Suprapubic skin (tissue), 4 donors: ENCODE data around the gene ZFP64.

Experiments used
- POLR2A ChIP-seq, 2 donors: fragments of 450-650 bp; IDR thresholded peaks; one replicate each; pipeline ENCODE4 v1.6.1; 2017; ENCODE audit warnings: antibody characterized with exemption in 2 of 2, mild to moderate bottlenecking in 2 of 2, moderate library complexity in 2 of 2
- POLR2AphosphoS5 ChIP-seq, 3 donors: sonication (generic); formaldehyde crosslinking; IDR thresholded peaks; one replicate each; pipeline ENCODE4 v1.6.1; 2017; ENCODE audit warnings: antibody characterized with exemption in 3 of 3
- TF ChIP-seq, protein P1 (sequence below), 2 donors: fragments of 200-600 bp in 1 of 2; fragments of 450-650 bp in 1 of 2; sonication (generic) in 1 of 2; IDR thresholded peaks; one replicate each; pipeline ENCODE4 v1.5.1; 2016 to 2019; ENCODE audit warnings: antibody characterized with exemption in 2 of 2, mild to moderate bottlenecking in 1 of 2, moderate library complexity in 1 of 2

DNA sequence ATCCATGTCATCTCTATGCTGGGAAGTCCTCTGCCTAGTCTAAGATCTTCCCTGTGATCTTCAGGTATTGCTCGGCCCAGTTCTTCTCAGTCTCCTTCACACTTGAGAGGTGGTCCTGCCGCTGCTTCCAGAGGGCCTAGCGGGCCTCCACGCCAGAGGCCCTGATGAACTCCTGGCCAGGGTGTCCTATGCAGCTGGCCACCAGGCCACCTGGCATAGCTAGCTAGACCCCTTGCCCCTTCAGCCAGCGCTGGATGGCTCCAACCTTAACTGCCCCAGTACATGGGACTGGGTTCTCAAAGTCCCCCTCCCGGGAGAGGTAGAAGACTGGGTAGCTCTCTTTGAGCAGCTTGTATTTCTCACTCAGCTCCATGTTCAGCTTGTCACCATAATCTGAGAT, 81.1 kb downstream of the ZFP64 start:
- TF ChIP-seq, protein P1, sequence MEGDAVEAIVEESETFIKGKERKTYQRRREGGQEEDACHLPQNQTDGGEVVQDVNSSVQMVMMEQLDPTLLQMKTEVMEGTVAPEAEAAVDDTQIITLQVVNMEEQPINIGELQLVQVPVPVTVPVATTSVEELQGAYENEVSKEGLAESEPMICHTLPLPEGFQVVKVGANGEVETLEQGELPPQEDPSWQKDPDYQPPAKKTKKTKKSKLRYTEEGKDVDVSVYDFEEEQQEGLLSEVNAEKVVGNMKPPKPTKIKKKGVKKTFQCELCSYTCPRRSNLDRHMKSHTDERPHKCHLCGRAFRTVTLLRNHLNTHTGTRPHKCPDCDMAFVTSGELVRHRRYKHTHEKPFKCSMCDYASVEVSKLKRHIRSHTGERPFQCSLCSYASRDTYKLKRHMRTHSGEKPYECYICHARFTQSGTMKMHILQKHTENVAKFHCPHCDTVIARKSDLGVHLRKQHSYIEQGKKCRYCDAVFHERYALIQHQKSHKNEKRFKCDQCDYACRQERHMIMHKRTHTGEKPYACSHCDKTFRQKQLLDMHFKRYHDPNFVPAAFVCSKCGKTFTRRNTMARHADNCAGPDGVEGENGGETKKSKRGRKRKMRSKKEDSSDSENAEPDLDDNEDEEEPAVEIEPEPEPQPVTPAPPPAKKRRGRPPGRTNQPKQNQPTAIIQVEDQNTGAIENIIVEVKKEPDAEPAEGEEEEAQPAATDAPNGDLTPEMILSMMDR (IDR thresholded peaks at IDR 0.05) = no peak
- TF ChIP-seq POLR2A (IDR thresholded peaks at IDR 0.05) (no peak), POLR2AphosphoS5 (IDR thresholded peaks at IDR 0.05) (no peak)
